NCI-H2081 treated with DMSO at 0.1 percent for 48 hours (cell line): ENCODE results near the gene ZC3H8.

Experiments
- DNase-seq: peaks from one replicate; lab custom pipeline; 2025; lab: John Stamatoyannopoulos, UW

The ZC3H8 gene

GRCh38 chr2:112164876-112165275, 90.0 kb downstream of the ZC3H8 start:
- DNase-seq: no peak

- no peak for DNase-seq
Observed at GRCh38 chr2:112163541-112163981, 91.3 kb downstream of the ZC3H8 start.

- no peak for DNase-seq
Observed at GRCh38 chr2:112162956-112163355, 91.9 kb downstream of the ZC3H8 start.

GRCh38 chr2:112162341-112162740, 92.5 kb downstream of the ZC3H8 start:
- DNase-seq: no peak
